NCI-H146 (cell line): ENCODE data around the gene DFFB.

Experiments
- DNase-seq: peaks from one replicate; lab custom pipeline; 2025; lab: John Stamatoyannopoulos, UW

Gene DFFB

DNA sequence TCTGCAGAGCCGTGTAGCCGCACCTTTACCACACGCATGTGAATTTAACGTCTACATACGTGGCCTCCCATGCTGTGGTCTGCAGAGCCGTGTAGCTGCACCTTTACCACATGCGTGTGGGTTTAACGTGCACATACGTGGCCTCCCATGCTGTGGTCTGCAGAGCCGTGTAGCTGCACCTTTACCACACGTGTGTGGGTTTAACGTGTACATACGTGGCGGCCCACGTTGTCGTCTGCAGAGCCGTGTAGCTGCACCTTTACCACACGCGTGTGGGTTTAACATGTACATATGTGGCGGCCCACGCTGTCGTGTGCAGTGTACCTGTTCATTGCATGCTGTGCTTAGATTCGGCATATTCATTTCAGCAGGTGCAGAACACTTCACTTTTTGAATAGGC, 17.5 kb downstream of the DFFB start:
- DNase-seq = no peak

DNA sequence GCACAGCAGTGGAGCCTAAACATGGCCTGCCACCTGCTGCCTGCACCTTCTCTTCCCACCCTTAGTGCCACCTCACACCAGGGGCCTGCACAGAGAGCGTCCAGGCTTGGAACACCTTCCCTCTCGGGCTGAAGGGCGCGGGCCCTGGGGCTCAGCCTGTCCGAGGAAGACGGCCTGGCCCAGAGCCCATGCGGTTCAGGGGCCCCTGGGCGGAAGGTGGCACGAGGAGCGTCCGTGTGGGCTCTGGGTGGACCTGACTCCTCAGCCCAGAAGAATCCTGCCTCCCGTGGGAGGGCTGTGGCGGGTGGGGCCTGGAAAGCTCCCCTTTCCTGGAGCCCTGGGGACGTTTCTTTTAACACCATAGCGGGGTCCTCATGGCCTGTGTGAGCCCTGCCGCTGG, 19.4 kb downstream of the DFFB start:
- no peak for DNase-seq

DNA sequence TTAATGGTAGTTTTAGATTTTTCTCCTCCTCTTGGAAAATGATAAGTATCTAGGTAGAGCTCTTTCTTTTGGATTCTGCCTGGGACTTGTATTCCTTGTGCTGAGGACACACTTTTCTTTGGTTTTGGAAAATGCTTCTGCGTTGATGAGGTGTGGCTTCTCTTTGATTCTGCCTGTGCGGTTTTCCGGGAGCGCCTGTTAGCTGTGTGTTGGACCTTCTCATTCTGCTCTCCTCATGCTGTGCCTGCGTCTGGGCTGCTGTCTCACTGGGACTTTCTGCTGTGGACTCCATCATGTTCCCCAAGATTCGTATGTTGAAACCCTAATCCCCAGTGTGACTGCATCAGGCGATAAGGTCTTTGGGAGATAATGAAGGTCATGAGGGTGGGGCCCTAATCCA, 21.8 kb downstream of the DFFB start:
- no peak for DNase-seq

DNA sequence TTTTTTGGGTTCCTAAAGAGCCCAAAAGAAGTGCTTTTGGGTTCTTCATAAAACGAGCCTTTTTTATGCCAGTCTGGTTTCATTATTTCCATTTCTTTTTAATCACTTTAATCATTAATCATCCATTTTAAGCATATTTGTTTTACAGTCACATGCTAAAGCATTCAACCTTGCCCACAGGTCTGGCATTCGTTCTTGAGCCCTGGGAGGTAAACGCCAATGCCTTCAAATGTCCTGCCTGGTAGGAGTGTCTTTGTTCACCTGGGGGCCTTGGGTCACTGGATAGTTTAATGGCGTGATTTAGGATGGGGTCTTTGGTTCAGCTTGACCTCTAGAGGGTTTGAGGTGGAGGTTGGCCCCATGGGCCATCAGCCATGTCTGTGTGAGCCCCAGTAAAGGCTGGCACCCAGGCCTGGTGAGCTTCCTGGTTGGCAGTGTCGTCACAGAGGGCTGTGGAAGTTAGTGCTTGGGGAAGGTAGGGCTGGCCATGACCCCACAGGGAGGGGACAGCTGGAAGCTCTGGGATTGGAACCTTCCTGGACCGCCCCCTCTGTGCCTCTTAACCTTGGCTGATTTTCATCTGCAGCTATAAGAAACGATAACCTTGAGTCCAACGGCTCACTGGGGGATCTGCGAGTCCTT, 22.6 kb downstream of the DFFB start:
- DNase-seq = no peak

DNA sequence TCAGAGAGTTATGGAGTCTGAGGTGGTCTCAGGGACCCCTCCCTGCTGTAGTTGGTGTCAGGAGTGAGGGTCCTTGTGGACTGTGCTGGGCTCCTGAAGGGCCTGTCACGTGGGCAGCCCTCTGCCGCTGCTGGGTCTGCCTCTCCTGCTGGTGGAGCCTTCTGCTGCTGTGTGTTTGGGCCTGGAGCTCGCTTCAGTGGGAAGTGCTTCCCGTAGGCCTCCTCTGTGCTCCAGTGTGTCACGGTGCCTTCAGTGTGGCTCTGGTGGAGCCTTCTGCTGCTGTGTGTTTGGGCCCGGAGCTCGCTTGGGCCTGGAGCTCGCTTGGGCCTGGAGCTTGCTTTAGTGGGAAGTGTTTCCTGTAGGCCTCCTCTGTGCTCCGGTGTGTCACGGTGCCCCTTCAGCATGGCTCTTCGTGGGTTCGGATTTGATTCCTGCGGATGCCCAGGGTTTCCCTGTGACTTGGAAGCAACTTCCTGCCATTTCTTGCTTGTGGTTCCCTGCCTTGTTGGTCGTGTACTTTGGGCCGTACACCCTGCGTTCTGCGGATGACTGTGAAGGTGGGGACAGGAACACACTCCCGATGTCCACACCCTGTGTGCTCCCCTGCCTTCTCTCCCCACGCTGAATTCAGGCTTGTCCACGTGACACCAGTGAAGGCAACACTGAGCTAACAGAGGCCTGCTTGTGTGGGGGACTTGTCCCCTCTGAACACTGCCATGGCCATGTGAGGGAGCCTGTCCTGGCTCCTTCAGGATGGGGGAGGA, 23.3 kb downstream of the DFFB start:
- no peak for DNase-seq

DNA sequence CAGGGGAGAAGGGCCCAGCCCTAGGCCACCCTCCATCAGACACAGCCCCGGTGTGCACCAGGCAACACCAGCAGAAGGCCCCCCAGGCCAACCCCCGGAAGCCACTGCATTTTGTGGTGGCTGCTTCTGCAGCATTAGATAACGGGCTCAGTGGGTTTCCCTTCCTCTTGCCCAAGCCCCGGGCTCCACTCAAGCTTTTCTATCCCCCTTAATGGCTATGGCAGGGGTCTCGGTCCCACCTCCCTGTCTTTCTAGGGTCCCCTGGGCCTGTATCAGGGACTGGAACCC, 23.9 kb downstream of the DFFB start:
- DNase-seq = no peak

DNA sequence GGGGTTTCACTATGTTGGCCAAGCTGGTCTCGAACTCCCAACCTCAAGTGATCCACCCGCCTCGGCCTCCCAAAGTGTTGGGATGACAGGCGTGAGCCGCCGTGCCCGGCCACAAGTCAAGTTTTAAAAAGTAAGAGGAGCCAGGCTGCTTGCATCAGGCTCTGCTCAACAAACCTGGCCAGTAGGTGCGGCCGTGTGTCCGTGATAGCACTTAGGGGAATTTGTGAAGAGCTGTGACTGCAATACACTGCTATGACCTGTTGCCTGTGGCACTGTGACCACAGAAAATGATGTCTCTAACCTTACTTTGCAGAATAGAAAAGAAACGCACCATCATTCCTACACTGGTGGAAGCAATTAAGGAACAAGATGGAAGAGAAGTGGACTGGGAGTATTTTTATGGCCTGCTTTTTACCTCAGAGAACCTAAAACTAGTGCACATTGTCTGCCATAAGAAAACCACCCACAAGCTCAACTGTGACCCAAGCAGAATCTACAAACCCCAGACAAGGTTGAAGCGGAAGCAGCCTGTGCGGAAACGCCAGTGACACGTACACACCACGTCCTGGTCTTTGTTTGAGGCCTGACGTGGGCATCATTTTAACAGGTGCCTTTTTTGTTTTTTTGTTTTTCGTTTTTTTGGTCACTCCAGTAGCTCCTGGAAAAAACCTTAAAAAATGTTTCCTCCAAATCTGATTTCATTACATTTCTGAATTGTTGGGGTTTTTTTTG, 26.1 kb downstream of the DFFB start:
- DNase-seq = no peak

DNA sequence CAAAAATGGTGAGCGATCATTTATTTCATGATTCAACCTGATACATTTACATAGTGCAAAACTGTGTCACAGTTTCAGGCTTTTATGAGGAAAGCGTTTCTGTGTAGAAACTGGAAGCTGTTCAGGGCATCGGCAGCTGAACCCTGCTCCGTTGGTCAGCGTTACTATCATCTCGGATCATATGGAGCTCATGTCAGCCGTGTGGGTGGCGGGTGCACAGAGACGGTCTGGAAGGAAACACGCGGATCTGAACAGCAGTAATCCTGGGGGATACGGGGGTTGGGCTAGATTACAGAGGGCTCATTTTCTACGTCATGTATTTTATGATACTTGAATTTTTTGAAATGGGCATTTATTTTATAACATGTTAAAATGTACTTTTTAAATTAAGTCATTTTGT, 27.7 kb downstream of the DFFB start:
- DNase-seq = no peak

DNA sequence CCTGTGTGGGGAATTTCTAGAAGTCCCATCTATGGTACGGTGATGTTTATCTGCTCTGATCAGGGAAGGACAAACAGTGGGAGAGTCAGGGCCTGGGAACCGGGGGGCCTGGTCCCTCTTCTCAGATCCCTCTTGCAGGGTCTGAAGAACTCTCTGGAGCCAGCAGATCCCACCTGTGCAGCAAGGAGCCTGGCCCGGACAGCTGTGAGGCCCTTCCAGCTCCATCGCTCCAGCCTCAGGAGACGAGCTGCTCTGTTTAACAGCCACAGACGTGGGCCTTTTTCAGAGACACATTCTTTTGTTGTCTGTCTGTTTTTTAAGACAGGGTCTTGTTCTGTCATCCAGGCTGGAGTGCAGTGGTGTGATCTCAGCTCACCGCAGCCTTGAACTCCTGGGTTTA, 28.3 kb downstream of the DFFB start:
- DNase-seq = no peak

DNA sequence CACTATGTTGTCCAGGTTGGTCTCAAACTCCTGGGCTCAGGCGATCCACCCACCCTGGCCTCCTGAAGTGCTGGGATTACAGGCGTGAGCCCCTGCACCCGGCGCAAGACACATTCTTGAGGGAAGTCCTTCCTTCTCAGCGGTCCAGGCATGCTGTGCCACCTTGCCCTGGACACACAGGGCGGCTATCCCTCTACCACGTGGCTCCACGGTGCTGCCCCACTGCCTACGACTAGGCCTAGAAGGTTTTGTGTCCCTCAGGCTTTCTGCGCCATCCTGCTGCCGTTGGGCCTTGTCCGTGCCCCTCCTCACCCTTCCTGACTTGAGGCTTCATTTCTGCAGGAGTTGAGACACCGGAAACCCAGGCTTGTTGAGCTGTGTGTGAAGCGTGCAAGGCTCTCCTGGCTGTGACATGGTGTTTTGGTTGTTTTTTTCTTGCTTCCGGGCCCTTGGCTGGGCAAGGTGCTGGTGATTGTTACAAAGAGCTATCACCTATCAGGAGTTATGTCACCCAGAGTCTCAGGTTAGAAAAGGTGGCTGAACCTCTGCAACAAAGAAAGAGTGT, 28.9 kb downstream of the DFFB start:
- no peak for DNase-seq

DNA sequence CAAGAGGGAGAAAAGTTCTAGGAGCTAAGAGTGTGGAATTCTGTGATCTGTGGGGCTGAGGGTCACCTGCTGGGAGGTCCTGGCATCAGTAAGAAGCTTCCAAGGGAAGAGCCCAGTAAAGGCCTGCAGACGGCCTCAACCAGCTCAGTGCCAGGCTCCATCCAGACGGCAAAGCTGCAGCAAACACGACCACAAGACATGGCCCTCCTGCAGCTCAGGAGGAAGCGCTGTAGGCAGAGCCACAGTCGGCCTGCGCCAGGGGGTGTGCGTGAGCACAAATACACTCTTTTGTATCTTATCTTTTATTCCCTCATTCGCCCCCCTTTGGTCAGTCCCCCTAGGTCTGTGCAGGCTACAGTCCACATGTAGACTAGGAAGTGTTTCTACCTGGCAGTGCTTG, 29.4 kb downstream of the DFFB start:
- DNase-seq = no peak

DNA sequence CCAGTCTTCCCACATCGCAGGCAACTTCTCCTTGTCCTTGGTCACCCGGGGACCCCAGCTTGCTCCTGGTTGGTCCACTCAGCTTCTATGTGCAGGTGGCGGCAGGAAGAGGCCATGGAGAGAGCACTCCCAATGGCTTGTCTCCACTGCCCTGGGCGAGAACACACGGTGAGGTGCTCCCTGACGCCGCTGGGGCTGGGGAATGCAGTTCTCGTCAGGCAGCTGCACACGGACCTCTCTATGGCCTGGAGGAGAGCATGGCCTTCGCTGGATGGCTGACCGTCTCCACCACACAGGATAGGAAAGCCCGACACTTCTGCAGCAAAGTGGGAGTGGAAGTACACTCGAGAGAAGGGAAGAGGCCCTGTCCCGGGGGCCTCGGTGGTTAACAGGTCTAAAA, 31.0 kb downstream of the DFFB start:
- DNase-seq = no peak

DNA sequence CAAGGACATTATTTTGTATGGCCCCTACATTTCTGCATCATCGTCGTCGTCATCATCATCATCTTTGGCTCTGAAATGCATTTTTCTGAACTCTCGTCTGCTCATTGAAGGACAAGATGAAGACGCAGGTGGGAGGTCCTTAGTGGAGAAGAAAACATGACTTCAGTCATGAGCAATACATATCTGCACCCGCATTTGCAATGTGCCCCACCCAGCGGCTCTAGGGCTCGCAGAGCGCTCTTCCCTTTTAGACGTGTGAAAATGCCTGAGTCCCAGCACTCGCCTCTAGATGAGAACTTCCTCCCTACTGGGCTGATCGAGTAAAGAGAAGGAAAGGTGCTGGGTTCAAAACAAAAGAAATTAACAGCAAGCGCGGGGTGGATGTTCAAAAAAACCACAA, 32.7 kb downstream of the DFFB start:
- DNase-seq = no peak

DNA sequence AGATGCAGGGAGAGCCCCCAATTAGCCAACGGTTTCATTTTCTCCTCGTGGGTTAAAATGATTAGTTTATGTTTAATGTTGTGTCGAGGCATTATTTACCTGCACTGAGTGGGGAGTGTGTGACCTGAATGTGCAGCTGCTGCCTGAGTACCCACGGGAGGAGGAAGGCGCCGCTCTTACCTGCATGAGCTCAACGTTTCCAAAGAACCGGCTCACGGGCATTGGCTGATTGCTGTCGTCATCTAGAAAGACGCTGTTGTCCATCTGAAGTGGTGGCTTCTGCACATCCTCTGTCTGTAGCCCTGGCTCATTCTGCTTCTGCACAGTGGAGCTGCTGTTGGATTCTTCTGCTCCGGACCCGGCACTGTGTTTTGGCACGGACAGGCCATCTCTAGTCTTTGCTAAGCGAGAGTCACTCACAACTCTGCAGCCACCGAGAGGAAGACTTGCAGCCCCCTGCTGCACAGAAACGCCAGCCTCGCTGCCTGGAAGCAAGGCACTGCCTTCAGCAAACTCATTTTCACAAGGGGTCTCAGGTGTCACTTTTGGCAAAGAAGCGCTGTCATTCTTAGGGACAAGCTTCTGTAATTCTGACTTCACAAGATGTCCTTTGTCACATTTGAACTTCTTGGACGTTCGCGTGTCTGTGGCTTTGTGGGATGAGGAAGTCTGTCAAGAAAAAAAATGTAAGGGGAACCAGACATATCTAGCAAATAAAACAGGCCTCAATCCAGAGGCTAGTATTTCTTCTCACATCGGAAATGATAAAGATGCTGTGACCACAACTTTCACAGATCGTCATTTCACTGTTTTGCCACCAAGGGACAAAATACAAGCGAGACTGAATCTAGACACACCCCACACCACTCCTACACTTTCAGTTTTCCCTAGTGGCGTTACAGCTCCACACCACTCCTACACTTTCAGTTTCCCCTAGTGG, 33.4 kb downstream of the DFFB start:
- no peak for DNase-seq

DNA sequence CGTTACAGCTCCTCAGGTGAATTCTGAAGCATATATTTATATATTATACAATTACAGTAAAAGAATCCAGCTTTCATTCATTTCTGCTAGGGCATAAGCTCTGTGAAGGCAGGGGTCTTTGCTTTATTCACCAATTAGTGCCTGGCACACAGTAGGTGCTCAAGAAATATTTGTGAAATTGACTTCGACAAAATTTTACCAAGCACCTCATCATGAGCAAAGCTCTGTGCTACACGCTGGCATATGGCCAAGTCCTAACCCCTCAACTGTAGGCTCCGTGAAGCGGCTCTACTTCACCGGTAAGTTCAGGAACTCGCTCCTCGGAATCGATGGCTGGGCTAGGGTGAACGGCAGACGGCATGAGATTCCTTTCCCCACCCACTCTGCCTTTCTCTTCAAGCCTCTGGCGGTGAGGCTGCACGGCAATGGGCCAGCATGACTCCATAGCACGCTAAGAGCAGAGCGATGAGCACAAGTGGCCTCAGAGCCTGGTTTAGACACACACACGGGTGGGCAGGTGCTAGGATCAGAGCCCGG, 34.1 kb downstream of the DFFB start:
- no peak for DNase-seq

DNA sequence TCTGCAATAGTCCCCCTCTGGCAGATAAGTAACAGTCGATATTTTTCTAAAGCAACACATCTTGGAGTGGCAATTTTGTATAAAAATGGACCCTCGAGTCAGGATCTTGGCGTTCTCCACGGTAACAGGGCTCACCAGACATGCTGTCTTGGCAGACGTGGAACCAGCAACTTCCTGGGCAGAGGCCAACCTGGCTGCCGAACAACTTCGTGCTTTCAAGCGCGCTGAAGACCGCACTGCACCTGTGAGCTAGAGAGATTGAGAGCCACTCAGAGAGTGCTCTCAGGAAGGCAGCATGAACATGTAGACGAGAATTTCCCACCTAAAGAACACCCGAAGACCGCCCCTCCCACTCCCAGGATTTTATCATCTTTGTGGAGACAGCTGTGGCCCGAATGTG, 35.5 kb downstream of the DFFB start:
- no peak for DNase-seq

DNA sequence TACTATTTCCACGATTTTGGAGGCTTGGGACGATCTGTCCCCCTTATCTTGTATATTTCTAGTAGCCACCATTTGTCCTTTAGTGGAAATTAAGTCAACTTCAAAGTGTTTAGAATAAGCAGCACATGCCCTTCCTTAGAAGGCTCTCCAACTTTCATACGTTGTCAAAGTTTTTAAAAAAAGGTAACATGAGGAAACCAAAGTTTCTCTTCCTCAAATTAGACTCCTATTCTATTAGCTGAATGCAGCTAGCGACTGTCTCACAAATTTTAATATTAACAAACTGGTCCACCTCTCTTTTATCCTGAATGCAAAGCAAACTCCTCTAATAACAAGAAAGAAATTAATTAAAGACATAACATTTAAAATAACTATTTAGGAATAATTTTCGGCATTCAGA, 35.9 kb downstream of the DFFB start:
- DNase-seq = no peak

DNA sequence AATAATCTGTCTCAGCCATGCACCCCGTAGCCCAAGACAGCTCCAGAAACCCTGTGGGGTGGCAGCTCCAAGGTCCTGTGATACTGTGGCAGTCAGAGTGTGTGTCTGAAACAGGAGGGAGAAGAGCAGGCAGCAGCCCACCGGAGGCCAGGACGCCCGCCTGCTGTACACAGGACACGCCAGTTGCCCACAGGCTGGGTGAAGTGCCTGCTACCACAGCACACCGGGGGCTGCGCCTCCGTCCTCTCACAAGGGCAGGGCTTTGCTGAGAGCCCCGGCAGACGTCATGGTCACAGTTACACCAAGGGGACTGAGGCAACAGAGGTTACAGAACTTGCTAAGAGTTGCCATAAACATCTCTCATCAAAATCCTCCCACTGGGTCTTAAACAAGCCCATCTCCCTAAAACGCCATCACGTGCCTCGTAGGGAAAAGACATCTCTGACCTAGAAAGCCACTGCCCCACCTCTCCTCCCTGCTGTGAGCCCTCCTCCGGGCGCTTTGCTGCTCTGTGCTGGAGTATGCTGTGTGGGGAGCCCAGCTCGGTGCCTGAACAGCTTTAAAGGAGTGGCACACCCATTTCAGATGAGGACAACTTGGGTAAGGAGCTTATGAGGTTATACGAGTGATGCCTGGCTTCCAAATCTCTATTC, 37.5 kb downstream of the DFFB start:
- DNase-seq = no peak

DNA sequence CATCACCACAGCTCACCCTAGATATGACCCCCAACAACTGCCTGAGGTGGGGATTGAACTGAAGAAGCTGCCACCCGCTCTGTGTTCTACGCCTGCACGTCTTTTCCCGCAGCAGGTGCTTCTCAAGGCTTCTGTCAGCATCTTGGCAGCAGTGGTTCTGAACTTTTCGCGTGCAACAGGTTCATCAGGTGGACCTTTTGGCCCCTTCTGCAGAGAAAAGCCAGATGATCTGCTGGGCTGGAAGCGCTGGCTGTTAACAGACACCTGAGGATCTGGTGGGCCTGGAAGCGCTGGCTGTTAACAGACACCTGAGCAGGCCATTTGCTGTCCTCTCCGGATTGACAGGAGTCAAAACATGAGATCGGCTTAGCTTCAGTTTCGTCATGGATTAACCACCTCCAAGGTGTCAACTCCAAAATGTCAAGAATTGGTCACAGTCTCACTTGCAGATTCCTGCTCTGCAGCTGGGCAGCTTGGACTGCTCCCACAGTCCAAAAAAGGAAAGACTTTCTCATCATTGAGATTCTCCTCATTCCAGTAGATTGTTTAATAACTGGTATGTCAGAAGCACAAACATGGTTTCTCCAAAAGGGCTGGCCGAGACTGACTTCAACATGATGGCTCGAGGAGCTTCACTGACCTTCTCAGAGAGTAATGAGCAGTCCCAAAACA, 38.1 kb downstream of the DFFB start:
- no peak for DNase-seq

DNA sequence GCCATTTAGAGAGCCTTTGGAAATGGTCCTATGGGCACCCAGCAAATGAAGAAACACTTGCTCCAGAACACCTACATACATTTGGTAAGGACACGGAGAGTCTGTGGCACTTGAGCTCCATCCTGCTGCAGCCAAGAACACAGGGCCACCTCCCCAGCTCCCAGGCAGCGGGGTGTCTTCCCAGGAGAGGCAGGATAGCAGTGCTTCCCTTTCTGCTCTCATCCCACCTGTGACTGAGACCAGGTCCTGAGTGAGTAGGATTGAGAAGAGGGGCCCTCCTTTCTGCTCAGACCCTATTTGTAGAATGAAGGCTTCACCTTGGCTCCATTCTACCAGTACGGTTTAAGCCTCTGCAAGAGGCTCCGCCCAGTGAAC, 38.7 kb downstream of the DFFB start:
- no peak for DNase-seq
